Fibroblast of mammary gland (primary cell): ENCODE results near the gene ANKRD55.
A peak's percentile ranks its signal among the peaks of the same experiment; 100 is the strongest.
"Not testable (repeated sequence)": the region's sequence is repeated elsewhere in the genome, so short reads cannot be mapped to it uniquely, and the experiment has no call there.

ENCODE experiments used
- DNase-seq: peaks from one replicate; pipeline ENCODE4 v3.0.0-alpha.2; 2010; ENCODE audit warnings: low read depth
- H3K4me3 ChIP-seq: 2 replicates; pipeline ENCODE4 v1.5.1; 2011; ENCODE audit warnings: low read depth, mild to moderate bottlenecking, low read length, moderate library complexity; ENCODE audit not compliant: control insufficient read depth
- TF ChIP-seq, protein P1 (sequence below): conservative IDR thresholded peaks from 2 replicates; pipeline ENCODE4 v1.5.1; 2011; ENCODE audit warnings: low read depth, low read length, inconsistent platforms; ENCODE audit not compliant: control insufficient read depth, insufficient read depth

Gene ANKRD55

DNA sequence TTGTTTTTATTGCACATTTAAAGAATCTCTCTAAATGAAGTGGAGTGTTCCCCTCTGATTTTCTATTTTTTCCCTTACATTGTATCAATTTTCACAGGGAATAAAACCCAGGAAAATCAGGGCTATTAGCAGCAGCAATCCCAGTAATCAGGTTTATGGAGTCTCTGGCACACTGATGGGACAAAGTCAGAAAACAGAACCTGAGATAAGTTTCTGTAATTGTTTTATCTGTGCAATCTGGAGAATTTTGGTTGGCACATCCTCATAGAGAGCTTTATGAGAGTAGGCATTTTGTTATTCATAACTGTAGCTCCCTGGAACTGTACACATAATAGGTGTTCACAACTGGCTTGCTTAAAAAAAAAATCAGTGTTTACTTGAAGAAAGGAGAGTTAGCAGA, 141.5 kb downstream of the ANKRD55 start:
- DNase-seq = no peak
- TF ChIP-seq, protein P1, sequence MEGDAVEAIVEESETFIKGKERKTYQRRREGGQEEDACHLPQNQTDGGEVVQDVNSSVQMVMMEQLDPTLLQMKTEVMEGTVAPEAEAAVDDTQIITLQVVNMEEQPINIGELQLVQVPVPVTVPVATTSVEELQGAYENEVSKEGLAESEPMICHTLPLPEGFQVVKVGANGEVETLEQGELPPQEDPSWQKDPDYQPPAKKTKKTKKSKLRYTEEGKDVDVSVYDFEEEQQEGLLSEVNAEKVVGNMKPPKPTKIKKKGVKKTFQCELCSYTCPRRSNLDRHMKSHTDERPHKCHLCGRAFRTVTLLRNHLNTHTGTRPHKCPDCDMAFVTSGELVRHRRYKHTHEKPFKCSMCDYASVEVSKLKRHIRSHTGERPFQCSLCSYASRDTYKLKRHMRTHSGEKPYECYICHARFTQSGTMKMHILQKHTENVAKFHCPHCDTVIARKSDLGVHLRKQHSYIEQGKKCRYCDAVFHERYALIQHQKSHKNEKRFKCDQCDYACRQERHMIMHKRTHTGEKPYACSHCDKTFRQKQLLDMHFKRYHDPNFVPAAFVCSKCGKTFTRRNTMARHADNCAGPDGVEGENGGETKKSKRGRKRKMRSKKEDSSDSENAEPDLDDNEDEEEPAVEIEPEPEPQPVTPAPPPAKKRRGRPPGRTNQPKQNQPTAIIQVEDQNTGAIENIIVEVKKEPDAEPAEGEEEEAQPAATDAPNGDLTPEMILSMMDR = no peak
- no peak overlapping the region for H3K4me3 ChIP-seq

DNA sequence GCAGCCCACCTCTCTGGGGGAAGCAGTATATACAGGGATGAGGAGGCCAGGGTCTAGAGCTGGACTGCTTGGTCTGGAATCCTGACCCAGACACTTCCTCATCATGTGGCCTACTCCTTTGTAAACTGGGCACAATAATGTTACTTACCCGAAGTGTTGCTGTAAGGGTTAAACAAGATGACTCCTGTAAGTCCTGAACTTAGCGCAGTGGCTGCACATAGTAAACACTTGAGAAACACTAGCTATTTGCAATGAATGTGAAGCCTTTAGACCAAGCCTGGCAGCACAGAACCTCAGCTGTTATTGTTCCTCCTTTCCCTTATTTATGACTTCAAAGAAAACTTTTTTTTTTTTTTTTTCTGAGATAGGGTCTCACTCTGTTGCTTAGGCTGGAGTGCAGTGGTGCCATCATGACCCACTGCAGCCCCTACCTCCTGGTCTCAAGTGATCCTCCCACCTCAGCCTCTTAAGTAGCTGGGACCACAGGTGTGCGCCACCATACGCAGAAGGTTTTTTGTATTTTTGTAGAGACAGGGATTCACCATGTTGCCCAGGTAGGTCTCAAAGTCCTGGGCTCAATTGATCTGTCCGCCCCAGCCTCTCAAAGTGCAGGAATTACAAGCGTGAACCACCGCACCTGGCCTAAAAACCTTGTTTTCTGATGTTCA, 142.2 kb downstream of the ANKRD55 start:
- no peak overlapping the region for H3K4me3 ChIP-seq
- DNase-seq = no peak
- TF ChIP-seq, protein P1 = no peak

DNA sequence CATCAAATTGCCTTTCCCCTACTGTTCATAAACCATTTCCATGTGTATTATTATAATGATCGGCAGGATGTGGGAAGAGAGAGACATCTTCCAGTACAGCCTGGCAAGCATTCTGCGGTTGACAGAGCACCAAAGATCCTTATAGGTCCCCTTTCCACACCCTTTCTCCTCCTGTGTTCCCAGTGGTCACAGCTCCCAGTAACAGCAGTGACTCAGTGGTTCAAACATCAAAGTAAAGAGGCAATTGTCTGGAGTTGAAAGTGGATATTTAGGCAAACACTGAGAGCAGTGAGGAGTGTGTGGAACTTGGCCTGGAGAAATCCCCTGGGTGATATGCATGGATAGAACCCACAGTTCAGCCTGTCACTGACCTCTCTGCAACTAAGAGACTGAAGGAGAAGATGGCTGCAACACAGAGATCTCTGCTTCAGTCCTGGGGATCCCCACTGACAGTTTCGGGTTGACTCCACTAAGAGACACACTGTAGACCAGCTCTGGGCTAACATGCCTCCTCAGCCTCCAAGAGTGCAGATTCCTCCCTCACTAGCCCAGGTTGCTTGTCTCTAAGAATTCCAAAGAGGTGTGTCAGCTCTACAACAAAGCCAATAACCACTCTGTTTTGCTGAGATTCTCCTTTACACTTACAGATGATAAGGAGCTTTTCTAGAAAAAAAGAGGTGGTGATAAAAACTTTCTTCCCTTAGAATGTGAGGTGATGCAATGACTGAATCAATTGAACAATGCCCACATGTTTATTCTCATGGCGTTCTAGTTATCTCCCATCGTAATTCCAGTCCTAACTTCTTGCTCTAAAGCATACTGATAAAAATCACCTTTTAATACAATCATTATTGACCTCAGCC, 143.9 kb downstream of the ANKRD55 start:
- DNase-seq = peak; percentile 96
- no peak overlapping the region for H3K4me3 ChIP-seq
- TF ChIP-seq, protein P1 = no peak

DNA sequence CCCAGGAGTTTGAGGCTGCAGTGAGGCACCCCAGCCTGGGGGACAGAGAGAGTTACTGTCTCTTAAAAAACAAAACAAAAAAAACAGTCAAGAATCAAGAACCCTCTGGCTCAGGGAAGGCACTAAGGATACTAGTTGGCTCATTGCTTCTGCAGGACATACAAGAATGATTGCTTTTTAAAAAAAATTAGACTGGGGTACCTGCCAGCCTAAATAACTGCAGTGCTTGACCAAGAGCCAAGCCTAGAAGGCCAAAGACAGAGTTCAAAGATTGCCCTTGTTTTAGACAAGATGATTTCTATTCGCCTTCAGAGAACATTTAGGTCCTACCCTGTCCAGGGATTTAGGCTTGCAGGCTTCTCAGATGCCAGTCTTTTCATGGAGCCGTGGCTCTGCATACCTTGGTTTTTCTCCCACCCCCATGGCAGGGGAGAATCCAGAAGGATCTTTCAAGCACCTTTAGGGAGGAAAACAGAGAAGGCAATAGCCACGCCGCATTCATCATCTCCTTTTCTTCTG, 144.6 kb downstream of the ANKRD55 start:
- H3K4me3 ChIP-seq = no peak overlapping the region
- TF ChIP-seq, protein P1 = no peak
- peak; percentile 59 for DNase-seq

DNA sequence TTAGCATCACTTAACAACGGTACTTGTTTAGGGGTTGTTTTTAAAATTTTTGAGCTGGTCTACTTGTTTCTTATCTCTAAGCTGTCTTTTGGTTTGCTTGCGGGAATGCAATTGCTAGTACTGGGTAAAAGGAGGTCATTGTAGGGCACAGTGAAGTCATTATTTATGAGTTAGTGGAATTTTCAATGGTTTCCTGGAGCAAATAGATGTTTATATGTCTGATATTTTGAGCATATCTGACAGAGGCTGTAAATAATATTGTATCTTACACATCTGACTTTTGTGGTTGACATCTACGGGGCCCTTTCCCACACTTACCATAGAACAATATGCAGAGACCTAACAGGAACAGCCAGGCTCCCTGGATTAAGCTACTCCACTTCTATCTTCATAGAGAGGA, 147.9 kb downstream of the ANKRD55 start:
- TF ChIP-seq, protein P1 = no peak
- H3K4me3 ChIP-seq = no peak overlapping the region
- no peak for DNase-seq

DNA sequence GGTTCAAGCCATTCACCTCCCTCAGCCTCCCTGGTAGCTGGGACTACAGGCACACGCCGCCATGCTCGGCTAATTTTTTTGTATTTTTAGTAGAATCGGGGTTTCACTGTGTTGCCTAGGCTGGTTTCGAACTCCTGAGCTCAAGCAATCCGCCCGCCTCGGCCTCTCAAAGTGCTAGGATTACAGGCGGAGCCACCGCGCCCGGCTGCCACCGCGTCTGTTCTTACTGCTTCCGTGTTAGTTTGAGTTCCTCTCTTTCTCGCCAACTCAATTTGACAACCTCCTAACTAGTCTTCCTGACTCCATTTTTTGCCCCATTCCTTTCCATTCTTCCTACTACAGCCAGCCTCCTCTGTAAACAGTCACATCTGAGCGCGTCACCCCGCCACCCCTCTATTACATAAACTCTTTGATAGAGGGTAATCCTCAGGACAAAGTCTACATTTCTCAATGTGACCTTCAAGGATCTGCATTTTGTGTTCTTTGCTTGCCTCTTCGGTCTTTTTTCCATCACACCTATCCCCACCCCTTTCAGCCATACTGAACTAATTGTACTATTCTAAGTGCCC, 149.8 kb downstream of the ANKRD55 start:
- TF ChIP-seq, protein P1 = no peak

DNA sequence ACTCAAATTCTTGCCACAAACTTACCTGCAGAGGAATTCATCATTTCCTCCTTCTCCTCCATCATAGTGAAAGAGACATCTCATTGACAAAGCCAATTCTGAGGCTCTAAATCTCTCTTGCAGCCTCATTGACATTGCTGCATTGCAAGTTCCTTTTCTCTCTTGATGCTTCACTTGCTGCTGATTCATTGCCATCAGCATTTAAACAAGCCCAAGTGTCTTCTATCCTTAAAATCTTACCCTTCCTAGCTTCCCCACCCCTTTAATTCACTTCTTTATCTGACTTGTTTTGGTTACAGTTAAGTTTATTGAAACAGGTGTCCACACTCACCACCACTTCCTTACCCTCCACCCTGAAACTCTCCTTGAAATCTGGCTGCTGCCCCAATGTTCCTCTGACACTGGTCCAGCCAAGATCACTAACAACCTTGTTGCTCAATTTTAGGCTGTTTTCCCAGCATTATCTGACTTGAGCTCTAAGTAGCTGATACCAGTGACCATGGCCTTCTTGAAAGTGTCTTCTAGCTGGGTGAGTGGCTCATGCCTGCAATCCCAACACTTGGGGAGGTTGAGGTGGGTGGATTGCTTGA, 152.0 kb downstream of the ANKRD55 start:
- not testable (repeated sequence) for H3K4me3 ChIP-seq
- peak; percentile 47 for DNase-seq

More for the DNA sequence above, 149.8 kb downstream of the ANKRD55 start:
- H3K4me3 ChIP-seq = no peak overlapping the region
- no peak for DNase-seq
